GM23338 (cell line): ENCODE results near the gene USP36. TPM values are rescaled to one million over a fixed set of nuclear protein-coding genes. Genes with fewer than 3 reads are reported as not detected.

Experiments used
- ATAC-seq: fragments of 200-7000 bp; cut with Tn5 transposase; 3 replicates; pipeline ENCODE4 v1.9.1; 2020
- DNase-seq: peaks from one replicate; pipeline ENCODE4 v3.0.0-alpha.2; 2015; ENCODE audit warnings: low spot score
- H2AFZ ChIP-seq: fragments of 200-600 bp; sonication (generic); 2 replicates; pipeline ENCODE4 v1.8.0; 2016; ENCODE audit warnings: antibody characterized with exemption, mild to moderate bottlenecking, moderate library complexity
- H3F3A ChIP-seq: fragments of 200-600 bp; sonication (generic); replicated peaks from 2 replicates; pipeline ENCODE4 v1.8.0; 2017; ENCODE audit warnings: antibody characterized with exemption, mixed run types, low read depth
- H3K27ac ChIP-seq: fragments of 200-600 bp; sonication (generic); 2 replicates; pipeline ENCODE4 v1.6.1; 2016; ENCODE audit warnings: low read depth
- H3K27me3 ChIP-seq: fragments of 200-600 bp; sonication (generic); 2 replicates; pipeline ENCODE4 v1.8.0; 2016; ENCODE audit warnings: mild to moderate bottlenecking, mixed run types, moderate library complexity; ENCODE audit not compliant: insufficient read depth
- H3K36me3 ChIP-seq: fragments of 200-600 bp; sonication (generic); 2 replicates; pipeline ENCODE4 v1.8.0; 2016; ENCODE audit warnings: mild to moderate bottlenecking; ENCODE audit not compliant: insufficient read depth
- H3K4me1 ChIP-seq: fragments of 200-600 bp; sonication (generic); 2 replicates; pipeline ENCODE4 v1.8.0; 2016; ENCODE audit warnings: mild to moderate bottlenecking, moderate library complexity; ENCODE audit not compliant: insufficient read depth
- H3K4me2 ChIP-seq: fragments of 200-600 bp; sonication (generic); 2 replicates; pipeline ENCODE4 v1.7.1; 2017; ENCODE audit warnings: mixed run types
- H3K4me3 ChIP-seq: fragments of 200-600 bp; sonication (generic); 2 replicates; pipeline ENCODE4 v1.6.1; 2016; ENCODE audit warnings: mixed run types
- H3K79me2 ChIP-seq: fragments of 200-600 bp; sonication (generic); replicated peaks from 2 replicates; pipeline ENCODE4 v1.8.0; 2017; ENCODE audit warnings: mild to moderate bottlenecking; ENCODE audit not compliant: insufficient read depth
- H3K9me2 ChIP-seq: fragments of 200-600 bp; sonication (generic); 2 replicates; pipeline ENCODE4 v1.8.0; 2017; ENCODE audit not compliant: insufficient read depth
- H4K20me1 ChIP-seq: fragments of 200-600 bp; sonication (generic); replicated peaks from 2 replicates; pipeline ENCODE4 v1.8.0; 2017; ENCODE audit warnings: mild to moderate bottlenecking; ENCODE audit not compliant: insufficient read depth
- H3K27ac Mint-ChIP-seq: 2 replicates; pipeline ENCODE4 v1.8.0; 2020; ENCODE audit warnings: inconsistent platforms, mild to moderate bottlenecking, moderate library complexity, mixed read lengths
- H3K27me3 Mint-ChIP-seq: 3 replicates; pipeline ENCODE4 v1.8.0; 2022; ENCODE audit warnings: low read depth, mild to moderate bottlenecking, moderate library complexity, mixed read lengths, inconsistent platforms; ENCODE audit not compliant: insufficient read depth, poor library complexity
- H3K36me3 Mint-ChIP-seq: 3 replicates; pipeline ENCODE4 v1.8.0; 2021; ENCODE audit warnings: low read depth, mild to moderate bottlenecking, inconsistent platforms, moderate library complexity, mixed read lengths
- H3K4me1 Mint-ChIP-seq: 3 replicates; pipeline ENCODE4 v1.8.0; 2020; ENCODE audit warnings: mild to moderate bottlenecking, inconsistent platforms, mixed read lengths
- H3K4me3 Mint-ChIP-seq: 3 replicates; pipeline ENCODE4 v1.8.0; 2021; ENCODE audit warnings: moderate library complexity, mild to moderate bottlenecking, inconsistent platforms, mixed read lengths
- H3K9me3 Mint-ChIP-seq: 3 replicates; pipeline ENCODE4 v1.8.0; 2020; ENCODE audit warnings: moderate library complexity, mild to moderate bottlenecking, inconsistent platforms, mixed read lengths
- CREB1 ChIP-seq: fragments of 250-450 bp; sonication (Bioruptor Pico); IDR thresholded peaks from 2 replicates; pipeline ENCODE4 v1.5.0; 2020; ENCODE audit warnings: low read depth, mild to moderate bottlenecking, moderate library complexity
- EZH2 ChIP-seq: fragments of 200-600 bp; sonication (generic); IDR thresholded peaks from one replicate; pipeline ENCODE4 v1.8.0; 2017; ENCODE audit warnings: antibody characterized with exemption, mild to moderate bottlenecking, low read depth; ENCODE audit not compliant: unreplicated experiment
- EZH2phosphoT487 ChIP-seq: fragments of 200-600 bp; sonication (generic); IDR thresholded peaks from one replicate; pipeline ENCODE4 v1.8.1; 2018; ENCODE audit warnings: antibody characterized with exemption; ENCODE audit not compliant: unreplicated experiment
- POLR2AphosphoS5 ChIP-seq: IDR thresholded peaks from 2 replicates; pipeline ENCODE4 v1.6.1; 2016; ENCODE audit warnings: antibody characterized with exemption, low read depth
- STAT1 ChIP-seq: IDR thresholded peaks from one replicate; pipeline ENCODE4 v1.6.1; 2016; ENCODE audit warnings: antibody characterized with exemption; ENCODE audit not compliant: unreplicated experiment
- polyA plus RNA-seq: library from polyadenylated mRNA; unstranded; fragments of >200 nt; fragmentation: Nextera tagmentation; extraction: Ambion mirVana; gene quantifications from 2 replicates; pipeline ENCODE4 v1.2.1, GENCODE V29; 2016
- total RNA-seq: library from RNA; depleted of rRNA; stranded (reverse); fragments of >200 nt; shearing (Covaris generic); gene quantifications from 2 replicates; pipeline ENCODE4 v1.2.3, GENCODE V29; 2014
- TF ChIP-seq, protein P1 (sequence below), 2 experiments: fragments of 200-600 bp in 1 of 2; sonication (generic) in 1 of 2; conservative IDR thresholded peaks; 2 replicates each; pipeline versions ENCODE4 v1.5.1 to v1.6.1; 2016 to 2017; ENCODE audit warnings: antibody characterized with exemption in 2 of 2, low read depth in 2 of 2, mild to moderate bottlenecking in 2 of 2, moderate library complexity in 1 of 2
- TF ChIP-seq, protein P2 (sequence below): fragments of 250-450 bp; sonication (Bioruptor Pico); IDR thresholded peaks from 2 replicates; pipeline ENCODE4 v1.5.0; 2020; ENCODE audit warnings: mild to moderate bottlenecking, moderate library complexity

USP36 gene
- total and polyA plus RNA-seq, 2 experiments from 2014 or later: 36.2 to 55.5 TPM

DNA sequence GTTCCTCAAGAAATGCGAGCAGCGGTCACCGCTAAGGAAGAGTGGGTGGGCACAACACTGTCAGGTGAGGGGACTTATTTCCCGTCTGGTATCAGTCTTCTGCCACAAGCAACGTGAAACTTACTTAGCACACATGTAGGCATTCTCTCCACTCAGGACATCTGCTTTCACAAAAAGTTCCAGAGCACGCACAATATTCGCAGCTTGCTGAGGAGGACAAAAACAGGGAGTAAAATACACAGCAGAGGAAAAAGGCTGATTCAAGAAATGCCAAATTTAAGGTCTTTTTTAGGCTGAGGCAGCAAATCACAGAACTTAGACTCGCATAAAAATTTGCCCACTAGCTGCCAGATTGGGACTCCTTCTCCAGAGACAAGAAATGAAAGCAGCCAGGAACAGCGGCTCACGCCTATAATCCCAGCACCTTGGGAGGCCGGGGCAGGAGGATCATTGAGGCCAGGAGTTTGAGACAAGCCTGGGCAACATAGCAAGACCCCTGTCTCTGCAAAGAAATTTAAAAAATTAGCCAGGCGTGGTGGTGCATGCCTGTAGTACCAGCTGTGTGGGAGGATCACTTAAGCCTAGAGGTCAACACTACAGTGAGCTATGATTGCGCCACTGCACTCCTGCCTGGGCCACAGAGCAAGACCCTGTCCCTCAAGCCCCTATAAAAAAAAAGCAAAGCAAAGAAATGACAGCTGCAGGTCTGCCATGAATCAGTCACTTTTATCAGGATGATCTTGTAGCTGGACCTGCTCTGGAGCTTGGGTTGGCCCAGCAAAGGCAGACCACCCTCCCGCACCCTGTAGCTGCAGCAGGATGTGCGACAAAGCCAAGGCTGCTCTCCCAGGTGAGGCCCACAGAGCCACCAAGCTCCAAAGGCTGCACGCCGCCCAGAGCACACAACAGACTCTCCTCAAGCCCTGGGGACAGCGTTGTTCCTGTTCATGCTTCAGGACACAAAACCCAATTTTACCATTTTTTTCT lies 20.5 kb downstream of the USP36 start:
- Histone ChIP-seq H3K36me3 (peaks cover 52% of the 10 kb centered on the region), H3K4me2 (no peak overlapping the region), H3K79me2 (peaks cover 8% of the 10 kb centered on the region), H2AFZ (no peak overlapping the region), H3K27ac (no peak overlapping the region), H3F3A (peaks cover 12% of the 10 kb centered on the region; the same call in 1 of the 2 replicates), H3K9me2 (no peaks in the 10 kb centered on the region), H3K4me3 (no peak overlapping the region), H3K4me1 (no peaks in the 10 kb centered on the region), H3K27me3 (no peaks in the 10 kb centered on the region), H4K20me1 (peaks cover 20% of the 10 kb centered on the region)
- Mint-ChIP-seq H3K9me3 (no peaks in the 10 kb centered on the region; the same call in 2 of the 3 replicates), H3K4me3 (no peak overlapping the region), H3K27me3 (no peaks in the 10 kb centered on the region), H3K27ac (no peak overlapping the region), H3K4me1 (no peaks in the 10 kb centered on the region), H3K36me3 (peaks cover 90% of the 10 kb centered on the region)
- ATAC-seq (no peak), DNase-seq (no peak)
- TF ChIP-seq STAT1: no peak
- TF ChIP-seq POLR2AphosphoS5: no peak
- TF ChIP-seq EZH2: no peak
- no peak for TF ChIP-seq EZH2phosphoT487
- TF ChIP-seq, protein P1, sequence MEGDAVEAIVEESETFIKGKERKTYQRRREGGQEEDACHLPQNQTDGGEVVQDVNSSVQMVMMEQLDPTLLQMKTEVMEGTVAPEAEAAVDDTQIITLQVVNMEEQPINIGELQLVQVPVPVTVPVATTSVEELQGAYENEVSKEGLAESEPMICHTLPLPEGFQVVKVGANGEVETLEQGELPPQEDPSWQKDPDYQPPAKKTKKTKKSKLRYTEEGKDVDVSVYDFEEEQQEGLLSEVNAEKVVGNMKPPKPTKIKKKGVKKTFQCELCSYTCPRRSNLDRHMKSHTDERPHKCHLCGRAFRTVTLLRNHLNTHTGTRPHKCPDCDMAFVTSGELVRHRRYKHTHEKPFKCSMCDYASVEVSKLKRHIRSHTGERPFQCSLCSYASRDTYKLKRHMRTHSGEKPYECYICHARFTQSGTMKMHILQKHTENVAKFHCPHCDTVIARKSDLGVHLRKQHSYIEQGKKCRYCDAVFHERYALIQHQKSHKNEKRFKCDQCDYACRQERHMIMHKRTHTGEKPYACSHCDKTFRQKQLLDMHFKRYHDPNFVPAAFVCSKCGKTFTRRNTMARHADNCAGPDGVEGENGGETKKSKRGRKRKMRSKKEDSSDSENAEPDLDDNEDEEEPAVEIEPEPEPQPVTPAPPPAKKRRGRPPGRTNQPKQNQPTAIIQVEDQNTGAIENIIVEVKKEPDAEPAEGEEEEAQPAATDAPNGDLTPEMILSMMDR (conservative IDR thresholded peaks at IDR 0.05; ENCODE audit: low read depth in 2 of 2): no peak
- TF ChIP-seq, protein P2, sequence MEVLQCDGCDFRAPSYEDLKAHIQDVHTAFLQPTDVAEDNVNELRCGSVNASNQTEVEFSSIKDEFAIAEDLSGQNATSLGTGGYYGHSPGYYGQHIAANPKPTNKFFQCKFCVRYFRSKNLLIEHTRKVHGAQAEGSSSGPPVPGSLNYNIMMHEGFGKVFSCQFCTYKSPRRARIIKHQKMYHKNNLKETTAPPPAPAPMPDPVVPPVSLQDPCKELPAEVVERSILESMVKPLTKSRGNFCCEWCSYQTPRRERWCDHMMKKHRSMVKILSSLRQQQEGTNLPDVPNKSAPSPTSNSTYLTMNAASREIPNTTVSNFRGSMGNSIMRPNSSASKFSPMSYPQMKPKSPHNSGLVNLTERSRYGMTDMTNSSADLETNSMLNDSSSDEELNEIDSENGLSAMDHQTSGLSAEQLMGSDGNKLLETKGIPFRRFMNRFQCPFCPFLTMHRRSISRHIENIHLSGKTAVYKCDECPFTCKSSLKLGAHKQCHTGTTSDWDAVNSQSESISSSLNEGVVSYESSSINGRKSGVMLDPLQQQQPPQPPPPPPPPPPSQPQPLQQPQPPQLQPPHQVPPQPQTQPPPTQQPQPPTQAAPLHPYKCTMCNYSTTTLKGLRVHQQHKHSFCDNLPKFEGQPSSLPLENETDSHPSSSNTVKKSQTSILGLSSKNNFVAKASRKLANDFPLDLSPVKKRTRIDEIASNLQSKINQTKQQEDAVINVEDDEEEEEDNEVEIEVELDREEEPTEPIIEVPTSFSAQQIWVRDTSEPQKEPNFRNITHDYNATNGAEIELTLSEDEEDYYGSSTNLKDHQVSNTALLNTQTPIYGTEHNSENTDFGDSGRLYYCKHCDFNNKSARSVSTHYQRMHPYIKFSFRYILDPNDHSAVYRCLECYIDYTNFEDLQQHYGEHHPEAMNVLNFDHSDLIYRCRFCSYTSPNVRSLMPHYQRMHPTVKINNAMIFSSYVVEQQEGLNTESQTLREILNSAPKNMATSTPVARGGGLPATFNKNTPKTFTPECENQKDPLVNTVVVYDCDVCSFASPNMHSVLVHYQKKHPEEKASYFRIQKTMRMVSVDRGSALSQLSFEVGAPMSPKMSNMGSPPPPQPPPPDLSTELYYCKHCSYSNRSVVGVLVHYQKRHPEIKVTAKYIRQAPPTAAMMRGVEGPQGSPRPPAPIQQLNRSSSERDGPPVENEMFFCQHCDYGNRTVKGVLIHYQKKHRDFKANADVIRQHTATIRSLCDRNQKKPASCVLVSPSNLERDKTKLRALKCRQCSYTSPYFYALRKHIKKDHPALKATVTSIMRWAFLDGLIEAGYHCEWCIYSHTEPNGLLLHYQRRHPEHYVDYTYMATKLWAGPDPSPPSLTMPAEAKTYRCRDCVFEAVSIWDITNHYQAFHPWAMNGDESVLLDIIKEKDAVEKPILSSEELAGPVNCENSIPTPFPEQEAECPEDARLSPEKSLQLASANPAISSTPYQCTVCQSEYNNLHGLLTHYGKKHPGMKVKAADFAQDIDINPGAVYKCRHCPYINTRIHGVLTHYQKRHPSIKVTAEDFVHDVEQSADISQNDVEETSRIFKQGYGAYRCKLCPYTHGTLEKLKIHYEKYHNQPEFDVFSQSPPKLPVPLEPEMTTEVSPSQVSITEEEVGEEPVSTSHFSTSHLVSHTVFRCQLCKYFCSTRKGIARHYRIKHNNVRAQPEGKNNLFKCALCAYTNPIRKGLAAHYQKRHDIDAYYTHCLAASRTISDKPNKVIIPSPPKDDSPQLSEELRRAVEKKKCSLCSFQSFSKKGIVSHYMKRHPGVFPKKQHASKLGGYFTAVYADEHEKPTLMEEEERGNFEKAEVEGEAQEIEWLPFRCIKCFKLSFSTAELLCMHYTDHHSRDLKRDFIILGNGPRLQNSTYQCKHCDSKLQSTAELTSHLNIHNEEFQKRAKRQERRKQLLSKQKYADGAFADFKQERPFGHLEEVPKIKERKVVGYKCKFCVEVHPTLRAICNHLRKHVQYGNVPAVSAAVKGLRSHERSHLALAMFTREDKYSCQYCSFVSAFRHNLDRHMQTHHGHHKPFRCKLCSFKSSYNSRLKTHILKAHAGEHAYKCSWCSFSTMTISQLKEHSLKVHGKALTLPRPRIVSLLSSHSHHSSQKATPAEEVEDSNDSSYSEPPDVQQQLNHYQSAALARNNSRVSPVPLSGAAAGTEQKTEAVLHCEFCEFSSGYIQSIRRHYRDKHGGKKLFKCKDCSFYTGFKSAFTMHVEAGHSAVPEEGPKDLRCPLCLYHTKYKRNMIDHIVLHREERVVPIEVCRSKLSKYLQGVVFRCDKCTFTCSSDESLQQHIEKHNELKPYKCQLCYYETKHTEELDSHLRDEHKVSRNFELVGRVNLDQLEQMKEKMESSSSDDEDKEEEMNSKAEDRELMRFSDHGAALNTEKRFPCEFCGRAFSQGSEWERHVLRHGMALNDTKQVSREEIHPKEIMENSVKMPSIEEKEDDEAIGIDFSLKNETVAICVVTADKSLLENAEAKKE (CRISPR knock-in tag): no peak
- TF ChIP-seq CREB1 (CRISPR knock-in tag): no peak
